SK-N-SH treated with all-trans-retinoic acid at 6 μM for 48 hours (cell line): Measurements from ENCODE around the gene CD6.

Source experiments
- ATAC-seq: fragments of 200-7000 bp; cut with Tn5 transposase; 3 replicates; pipeline ENCODE4 v1.9.1; 2020; ENCODE audit warnings: mild to moderate bottlenecking, moderate library complexity
- ARNTL ChIP-seq: fragments of 450-650 bp; formaldehyde crosslinking; IDR thresholded peaks from 2 replicates; pipeline ENCODE4 v1.5.0; 2020; ENCODE audit warnings: low read depth, mild to moderate bottlenecking, moderate library complexity, borderline replicate concordance
- BACH2 ChIP-seq: fragments of 250-450 bp; sonication (Bioruptor Pico); IDR thresholded peaks from 2 replicates; pipeline ENCODE4 v1.9.0; 2021; ENCODE audit warnings: mild to moderate bottlenecking, borderline replicate concordance
- CSRNP3 ChIP-seq: fragments of 250-450 bp; sonication (Bioruptor Pico); IDR thresholded peaks from 2 replicates; pipeline ENCODE4 v1.5.1; 2021; ENCODE audit warnings: mild to moderate bottlenecking, moderate library complexity
- OSR1 ChIP-seq: fragments of 250-450 bp; sonication (Bioruptor Pico); IDR thresholded peaks from 2 replicates; pipeline ENCODE4 v1.8.0; 2022; ENCODE audit warnings: moderate library complexity, mild to moderate bottlenecking, inconsistent platforms
- PATZ1 ChIP-seq: fragments of 250-450 bp; sonication (Bioruptor Pico); IDR thresholded peaks from 2 replicates; pipeline ENCODE4 v1.8.0; 2020; ENCODE audit warnings: mild to moderate bottlenecking, moderate library complexity, borderline replicate concordance
- POU6F1 ChIP-seq: fragments of 250-450 bp; sonication (Bioruptor Pico); IDR thresholded peaks from 2 replicates; pipeline ENCODE4 v1.8.0; 2021; ENCODE audit warnings: low read depth, mild to moderate bottlenecking, moderate library complexity, borderline replicate concordance
- PPARA ChIP-seq: fragments of 250-450 bp; sonication (Bioruptor Pico); IDR thresholded peaks from 2 replicates; pipeline ENCODE4 v1.5.0; 2020; ENCODE audit warnings: mild to moderate bottlenecking, borderline replicate concordance
- RARB ChIP-seq: fragments of 250-450 bp; sonication (Bioruptor Pico); IDR thresholded peaks from 2 replicates; pipeline ENCODE4 v1.8.0; 2021; ENCODE audit warnings: mild to moderate bottlenecking, moderate library complexity
- SNAI2 ChIP-seq: fragments of 250-450 bp; sonication (Bioruptor Pico); IDR thresholded peaks from 2 replicates; pipeline ENCODE4 v1.5.0; 2020; ENCODE audit warnings: mild to moderate bottlenecking, moderate library complexity
- TCF4 ChIP-seq: fragments of 250-450 bp; sonication (Bioruptor Pico); IDR thresholded peaks from 2 replicates; pipeline ENCODE4 v1.8.0; 2021; ENCODE audit warnings: mild to moderate bottlenecking, moderate library complexity, borderline replicate concordance
- TOX ChIP-seq: fragments of 250-450 bp; sonication (Bioruptor Pico); IDR thresholded peaks from 2 replicates; pipeline ENCODE4 v1.8.0; 2021; ENCODE audit warnings: mild to moderate bottlenecking, moderate library complexity, borderline replicate concordance
- TSHZ2 ChIP-seq: fragments of 250-450 bp; sonication (Bioruptor Pico); IDR thresholded peaks from 2 replicates; pipeline ENCODE4 v1.5.0; 2020; ENCODE audit warnings: mild to moderate bottlenecking, moderate library complexity
- ZFP3 ChIP-seq: fragments of 250-450 bp; sonication (Bioruptor Pico); IDR thresholded peaks from 2 replicates; pipeline ENCODE4 v1.5.0; 2020; ENCODE audit warnings: mild to moderate bottlenecking, moderate library complexity
- ZFP30 ChIP-seq: fragments of 450-650 bp; formaldehyde crosslinking; IDR thresholded peaks from 2 replicates; pipeline ENCODE4 v1.5.0; 2022; ENCODE audit warnings: mild to moderate bottlenecking, moderate library complexity
- ZNF565 ChIP-seq: fragments of 450-650 bp; formaldehyde crosslinking; conservative IDR thresholded peaks from 2 replicates; pipeline ENCODE4 v1.5.0; 2020; ENCODE audit warnings: low read depth, mild to moderate bottlenecking, moderate library complexity
- ZNF70 ChIP-seq: fragments of 450-650 bp; formaldehyde crosslinking; IDR thresholded peaks from 2 replicates; pipeline ENCODE4 v1.5.0; 2020; ENCODE audit warnings: mild to moderate bottlenecking, moderate library complexity
- ZNF8 ChIP-seq: fragments of 450-650 bp; formaldehyde crosslinking; IDR thresholded peaks from 2 replicates; pipeline ENCODE4 v1.5.0; 2020; ENCODE audit warnings: mild to moderate bottlenecking, moderate library complexity

CD6 gene

GRCh38 chr11:61019037-61019831, 47.8 kb downstream of the CD6 start:
- TF ChIP-seq PATZ1 (CRISPR knock-in tag): no peak
- no peak for TF ChIP-seq SNAI2 (CRISPR knock-in tag)
- TF ChIP-seq ZFP30 (CRISPR knock-in tag): no peak
- no peak for TF ChIP-seq TCF4
- no peak for TF ChIP-seq RARB
- ATAC-seq: no peak

GRCh38 chr11:61019832-61020405, 48.4 kb downstream of the CD6 start:
- ATAC-seq: no peak

GRCh38 chr11:61020551-61021235, 49.2 kb downstream of the CD6 start:
- TF ChIP-seq ZNF8 (no peak), TOX (CRISPR knock-in tag) (no peak), ZFP3 (CRISPR knock-in tag) (no peak)
- TF ChIP-seq, all 23 proteins: peak for 0

More at GRCh38 chr11:61019832-61020405, 48.4 kb downstream of the CD6 start:
- TF ChIP-seq ZFP30 (CRISPR knock-in tag): no peak
- no peak for TF ChIP-seq ZNF70 (CRISPR knock-in tag)
- TF ChIP-seq ZNF565 (CRISPR knock-in tag): no peak
- TF ChIP-seq ZNF8: no peak
- no peak for TF ChIP-seq PATZ1 (CRISPR knock-in tag)
- no peak for TF ChIP-seq PPARA
- TF ChIP-seq TCF4: no peak
- TF ChIP-seq CSRNP3 (CRISPR knock-in tag): no peak

GRCh38 chr11:61021661-61022212, 50.3 kb downstream of the CD6 start:
- TF ChIP-seq SNAI2 (CRISPR knock-in tag) (no peak), ZFP3 (CRISPR knock-in tag) (no peak), ZNF70 (CRISPR knock-in tag) (no peak), BACH2 (CRISPR knock-in tag) (no peak), ARNTL (CRISPR knock-in tag) (no peak), ZFP30 (CRISPR knock-in tag) (no peak), POU6F1 (CRISPR knock-in tag) (no peak), OSR1 (CRISPR knock-in tag) (no peak), TSHZ2 (CRISPR knock-in tag) (no peak)
- no peak for ATAC-seq

More at GRCh38 chr11:61020551-61021235, 49.2 kb downstream of the CD6 start:
- ATAC-seq: no peak
